ENCODE data around the gene KDELR3.
"Not testable (repeated sequence)": the region's sequence is repeated elsewhere in the genome, so short reads cannot be mapped to it uniquely, and the experiment has no call there.

The KDELR3 gene

DNA sequence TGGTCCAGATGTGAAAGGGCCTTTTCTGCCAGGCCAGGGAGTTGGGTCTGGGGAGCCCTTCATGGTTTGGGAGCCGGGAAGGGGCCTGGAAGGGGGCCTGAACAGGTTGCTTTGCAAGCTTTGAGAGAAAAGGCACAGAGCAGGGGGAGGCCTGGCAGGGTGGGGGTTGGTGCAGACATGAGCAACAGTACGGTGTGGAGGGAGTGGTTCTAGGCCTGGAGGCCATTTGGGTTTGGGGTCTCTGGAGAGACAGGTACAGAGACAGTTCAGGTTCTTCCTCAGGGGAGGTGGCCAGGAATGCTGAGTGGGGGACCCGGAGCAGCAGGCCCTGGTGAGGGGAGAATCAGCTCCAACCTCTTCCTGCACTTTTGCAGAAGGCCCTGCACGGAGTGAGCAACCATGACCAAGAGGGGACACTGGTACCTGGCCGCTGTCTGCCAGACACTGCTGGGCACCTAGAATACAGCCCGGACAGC lies 1.4 kb downstream of the KDELR3 start:
- TF ChIP-seq, protein P1, sequence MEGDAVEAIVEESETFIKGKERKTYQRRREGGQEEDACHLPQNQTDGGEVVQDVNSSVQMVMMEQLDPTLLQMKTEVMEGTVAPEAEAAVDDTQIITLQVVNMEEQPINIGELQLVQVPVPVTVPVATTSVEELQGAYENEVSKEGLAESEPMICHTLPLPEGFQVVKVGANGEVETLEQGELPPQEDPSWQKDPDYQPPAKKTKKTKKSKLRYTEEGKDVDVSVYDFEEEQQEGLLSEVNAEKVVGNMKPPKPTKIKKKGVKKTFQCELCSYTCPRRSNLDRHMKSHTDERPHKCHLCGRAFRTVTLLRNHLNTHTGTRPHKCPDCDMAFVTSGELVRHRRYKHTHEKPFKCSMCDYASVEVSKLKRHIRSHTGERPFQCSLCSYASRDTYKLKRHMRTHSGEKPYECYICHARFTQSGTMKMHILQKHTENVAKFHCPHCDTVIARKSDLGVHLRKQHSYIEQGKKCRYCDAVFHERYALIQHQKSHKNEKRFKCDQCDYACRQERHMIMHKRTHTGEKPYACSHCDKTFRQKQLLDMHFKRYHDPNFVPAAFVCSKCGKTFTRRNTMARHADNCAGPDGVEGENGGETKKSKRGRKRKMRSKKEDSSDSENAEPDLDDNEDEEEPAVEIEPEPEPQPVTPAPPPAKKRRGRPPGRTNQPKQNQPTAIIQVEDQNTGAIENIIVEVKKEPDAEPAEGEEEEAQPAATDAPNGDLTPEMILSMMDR (IDR thresholded peaks at IDR 0.05; ENCODE audit: low read depth, low read length): no peak
- no peak for TF ChIP-seq MYC (IDR thresholded peaks at IDR 0.05; ENCODE audit: low read depth, low read length)
- TF ChIP-seq, protein P2, sequence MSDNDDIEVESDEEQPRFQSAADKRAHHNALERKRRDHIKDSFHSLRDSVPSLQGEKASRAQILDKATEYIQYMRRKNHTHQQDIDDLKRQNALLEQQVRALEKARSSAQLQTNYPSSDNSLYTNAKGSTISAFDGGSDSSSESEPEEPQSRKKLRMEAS (IDR thresholded peaks at IDR 0.05; ENCODE audit: low read depth, low read length): no peak
- TF ChIP-seq POLR2A (IDR thresholded peaks at IDR 0.05; ENCODE audit: extremely low read depth, insufficient read length): no peak
- no peak for DNase-seq (ENCODE audit: low read depth)
- no peak overlapping the region for H3K4me3 ChIP-seq (ENCODE audit: low read depth, low read length)

DNA sequence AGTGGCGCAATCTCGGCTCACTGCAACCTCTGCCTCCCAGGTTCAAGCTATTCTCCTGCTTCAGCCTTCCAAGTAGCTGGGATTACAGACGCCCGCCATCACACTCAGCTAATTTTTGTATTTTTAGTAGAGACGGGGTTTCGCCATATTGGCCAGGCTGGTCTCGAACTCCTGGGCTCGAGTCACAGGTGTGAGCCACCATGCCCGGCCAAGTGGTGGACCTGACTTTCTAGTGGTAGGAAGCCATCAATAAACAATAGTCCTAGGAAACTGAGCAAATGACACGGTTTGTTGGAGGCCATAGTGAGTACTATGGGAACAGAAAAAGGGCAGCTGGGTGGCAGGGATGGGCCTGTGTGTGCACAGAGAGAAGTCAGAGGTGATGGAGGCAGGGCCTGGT lies 2.3 kb downstream of the KDELR3 start:
- DNase-seq (ENCODE audit: low read depth); H3K4me3 ChIP-seq (ENCODE audit: low read depth, low read length): not testable (repeated sequence)

DNA sequence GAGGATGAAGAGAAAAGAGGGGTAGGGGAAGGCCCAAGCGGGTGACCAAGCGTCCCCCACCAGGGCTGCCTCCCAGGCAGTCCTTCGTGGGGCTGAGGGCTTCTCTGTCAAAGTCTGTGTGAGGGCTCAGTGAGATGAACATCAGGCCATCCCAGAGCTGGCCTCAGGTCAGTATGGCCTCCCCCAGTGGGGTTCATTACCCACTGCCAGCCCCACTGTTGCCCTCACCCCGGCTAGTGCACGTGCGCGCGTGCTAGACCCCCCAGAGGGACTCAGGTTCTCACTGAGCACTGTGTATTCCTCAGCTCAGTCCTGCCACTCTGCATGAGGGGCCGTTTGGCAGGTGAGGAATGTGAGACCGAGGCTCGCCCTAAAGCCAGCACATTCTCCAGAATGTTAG lies 3.3 kb downstream of the KDELR3 start:
- TF ChIP-seq, protein P2 (IDR thresholded peaks at IDR 0.05; ENCODE audit: low read depth, low read length): no peak
- no peak for TF ChIP-seq POLR2A (IDR thresholded peaks at IDR 0.05; ENCODE audit: extremely low read depth, insufficient read length)
- TF ChIP-seq, protein P1 (IDR thresholded peaks at IDR 0.05; ENCODE audit: low read depth, low read length): no peak
- no peak for TF ChIP-seq MYC (IDR thresholded peaks at IDR 0.05; ENCODE audit: low read depth, low read length)
- DNase-seq (ENCODE audit: low read depth): no peak
- no peak overlapping the region for H3K4me3 ChIP-seq (ENCODE audit: low read depth, low read length)

DNA sequence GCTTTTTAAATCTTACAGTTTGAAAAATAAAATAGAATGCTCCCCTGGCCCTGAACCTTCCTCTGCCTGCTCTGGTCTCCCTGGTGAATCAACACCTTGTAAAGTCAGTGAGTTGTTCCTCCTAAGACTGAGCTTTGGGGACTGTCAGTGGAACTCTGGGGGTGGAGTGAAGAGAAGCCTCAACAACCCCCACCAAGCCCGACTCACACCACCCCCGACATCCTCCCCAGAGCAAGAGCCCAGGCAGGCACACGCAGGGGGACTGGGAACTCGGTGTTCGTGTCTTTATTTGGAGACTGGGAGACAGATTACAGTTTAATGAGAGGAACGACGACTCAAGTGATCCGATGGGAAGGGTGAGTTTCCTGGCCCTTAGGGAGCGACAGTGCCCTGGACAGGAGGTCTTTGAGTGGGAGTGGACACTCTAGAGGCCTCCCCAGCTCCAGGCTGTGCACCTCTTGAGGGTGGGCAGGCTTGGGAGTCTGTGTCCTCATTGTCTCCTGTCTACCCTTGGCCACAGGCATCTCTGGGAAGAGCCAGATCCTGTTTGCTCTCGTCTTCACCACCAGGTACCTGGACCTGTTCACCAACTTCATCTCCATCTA lies 6.2 kb downstream of the KDELR3 start:
- TF ChIP-seq, protein P1 (IDR thresholded peaks at IDR 0.05; ENCODE audit: low read depth, low read length): no peak
- TF ChIP-seq POLR2A (IDR thresholded peaks at IDR 0.05; ENCODE audit: extremely low read depth, insufficient read length) (no peak), MYC (IDR thresholded peaks at IDR 0.05; ENCODE audit: low read depth, low read length) (no peak)
- TF ChIP-seq, protein P2 (IDR thresholded peaks at IDR 0.05; ENCODE audit: low read depth, low read length): no peak
- DNase-seq (ENCODE audit: low read depth): no peak
- H3K4me3 ChIP-seq (ENCODE audit: low read depth, low read length): no peak overlapping the region

DNA sequence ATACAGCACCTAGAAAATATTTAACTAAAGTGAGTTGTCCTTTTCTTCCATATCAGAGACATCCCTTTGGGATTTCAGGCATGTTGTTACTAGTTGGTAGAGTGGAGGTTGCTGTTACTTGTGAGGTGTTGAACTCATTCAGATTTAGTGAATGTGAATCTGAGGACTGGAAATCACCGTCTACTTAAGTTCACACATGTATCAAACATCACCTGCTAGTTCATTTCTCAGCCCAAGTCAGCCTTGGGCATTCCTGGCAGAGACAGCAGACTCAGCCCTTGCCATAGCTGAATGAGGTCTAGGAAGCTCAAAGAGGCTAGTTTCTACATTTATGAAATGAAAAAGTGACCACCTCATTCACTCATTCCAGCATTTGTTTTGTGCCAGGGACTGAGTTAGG lies 9.7 kb downstream of the KDELR3 start:
- no peak for DNase-seq (ENCODE audit: low read depth)
- no peak overlapping the region for H3K4me3 ChIP-seq (ENCODE audit: low read depth, low read length)
- TF ChIP-seq POLR2A (IDR thresholded peaks at IDR 0.05; ENCODE audit: extremely low read depth, insufficient read length) (no peak), MYC (IDR thresholded peaks at IDR 0.05; ENCODE audit: low read depth, low read length) (no peak)
- TF ChIP-seq, protein P2 (IDR thresholded peaks at IDR 0.05; ENCODE audit: low read depth, low read length): no peak
- TF ChIP-seq, protein P1 (IDR thresholded peaks at IDR 0.05; ENCODE audit: low read depth, low read length): no peak

DNA sequence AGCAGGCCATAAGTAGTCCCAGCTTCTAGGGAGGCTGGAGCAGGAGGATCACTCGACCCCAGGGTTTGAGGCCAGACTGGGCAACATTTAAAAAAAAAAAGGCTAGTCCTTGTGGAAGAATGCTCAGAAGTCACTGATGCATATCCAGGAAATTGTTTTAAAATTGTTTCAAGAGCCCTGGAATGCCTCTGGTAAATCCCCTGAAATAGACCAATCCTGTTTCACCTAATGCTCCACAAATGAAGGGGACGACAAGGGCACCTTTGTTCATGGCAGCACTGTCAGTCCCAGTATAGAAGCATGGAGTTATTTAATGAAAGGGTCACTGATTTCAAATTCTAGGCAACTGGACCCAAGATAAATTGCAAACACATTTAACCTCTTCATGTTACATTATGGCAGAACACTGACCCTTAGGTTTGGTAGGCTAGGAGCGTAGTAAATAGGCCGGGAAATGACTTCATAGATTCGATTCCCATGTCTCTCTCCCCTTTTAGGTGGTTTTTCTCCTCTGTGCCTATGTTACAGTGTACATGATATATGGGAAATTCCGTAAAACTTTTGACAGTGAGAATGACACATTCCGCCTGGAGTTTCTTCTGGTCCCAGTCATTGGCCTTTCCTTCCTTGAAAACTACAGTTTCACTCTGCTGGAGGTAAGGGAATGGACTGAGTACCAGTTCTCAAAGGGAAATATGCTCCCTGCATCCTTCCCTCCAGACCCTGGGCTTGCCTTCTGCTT lies 11.4 kb downstream of the KDELR3 start:
- TF ChIP-seq MYC (IDR thresholded peaks at IDR 0.05; ENCODE audit: low read depth, low read length): no peak
- TF ChIP-seq, protein P1 (IDR thresholded peaks at IDR 0.05; ENCODE audit: low read depth, low read length): no peak
- TF ChIP-seq, protein P2 (IDR thresholded peaks at IDR 0.05; ENCODE audit: low read depth, low read length): no peak
- no peak for TF ChIP-seq POLR2A (IDR thresholded peaks at IDR 0.05; ENCODE audit: extremely low read depth, insufficient read length)
- no peak for DNase-seq (ENCODE audit: low read depth)
- H3K4me3 ChIP-seq (ENCODE audit: low read depth, low read length): no peak overlapping the region
